SJCRH30 (cell line): ENCODE measurements around the gene ADAMTS8. TPM values are rescaled to one million over a fixed set of nuclear protein-coding genes. Genes with fewer than 3 reads are reported as not detected.
A peak's percentile ranks its signal among the peaks of the same experiment; 100 is the strongest.

Experiments used
- DNase-seq, 2 experiments: peaks; one replicate each; pipeline ENCODE4 v3.0.0-alpha.2; 2015 to 2020
- H3K27ac ChIP-seq: fragments of 250-450 bp; sonication (Bioruptor Pico); 2 replicates; pipeline ENCODE4 v1.5.1; 2020; ENCODE audit warnings: mild to moderate bottlenecking, moderate library complexity
- H3K27me3 ChIP-seq: fragments of 250-450 bp; sonication (Bioruptor Pico); 2 replicates; pipeline ENCODE4 v1.5.1; 2020; ENCODE audit warnings: mild to moderate bottlenecking, moderate library complexity
- H3K36me3 ChIP-seq: fragments of 250-450 bp; sonication (Bioruptor Pico); 2 replicates; pipeline ENCODE4 v1.5.1; 2020; ENCODE audit warnings: mild to moderate bottlenecking, moderate library complexity
- H3K4me1 ChIP-seq: fragments of 250-450 bp; sonication (Bioruptor Pico); 2 replicates; pipeline ENCODE4 v1.5.1; 2020; ENCODE audit warnings: mild to moderate bottlenecking, moderate library complexity
- H3K4me3 ChIP-seq: fragments of 250-450 bp; sonication (Bioruptor Pico); 2 replicates; pipeline ENCODE4 v1.5.1; 2020; ENCODE audit warnings: mild to moderate bottlenecking, moderate library complexity
- H3K9me3 ChIP-seq: fragments of 250-450 bp; sonication (Bioruptor Pico); replicated peaks from 2 replicates; pipeline ENCODE4 v1.5.1; 2020; ENCODE audit warnings: mild to moderate bottlenecking, moderate library complexity
- total RNA-seq: library from RNA; depleted of rRNA; stranded (reverse); fragments of >200 nt; shearing (Covaris generic); gene quantifications from 2 replicates; pipeline ENCODE4 v1.2.3, GENCODE V29; 2014

The ADAMTS8 gene
- total RNA-seq, 1 experiment from 2014 or later: not detected

- DNase-seq: no peak
- no peaks in the 10 kb centered on the region for H3K36me3 ChIP-seq
- H3K27ac ChIP-seq: no peak overlapping the region
- H3K4me1 ChIP-seq: peaks cover 24% of the 10 kb centered on the region
- H3K4me3 ChIP-seq: no peak overlapping the region
- H3K9me3 ChIP-seq: no peaks in the 10 kb centered on the region
- no peaks in the 10 kb centered on the region for H3K27me3 ChIP-seq
Observed at GRCh38 chr11:130437848-130438247, 9.4 kb upstream of the ADAMTS8 start.

GRCh38 chr11:130436171-130436570 is 7.8 kb upstream of the ADAMTS8 start:
- H3K4me1 ChIP-seq: peaks cover 20% of the 10 kb centered on the region
- no peak overlapping the region for H3K4me3 ChIP-seq
- H3K27ac ChIP-seq: peak overlapping the region; percentile 62; the same call in 1 of the 2 replicates
- no peaks in the 10 kb centered on the region for H3K9me3 ChIP-seq
- H3K27me3 ChIP-seq: no peaks in the 10 kb centered on the region
- peak in 1 of 2 experiments; percentile 65 for DNase-seq
- no peaks in the 10 kb centered on the region for H3K36me3 ChIP-seq

- H3K4me1 ChIP-seq: peaks cover 20% of the 10 kb centered on the region
- no peaks in the 10 kb centered on the region for H3K27me3 ChIP-seq
- DNase-seq: peak in 1 of 2 experiments; percentile 25
- H3K36me3 ChIP-seq: no peaks in the 10 kb centered on the region
- H3K27ac ChIP-seq: peak overlapping the region; percentile 66
- no peaks in the 10 kb centered on the region for H3K9me3 ChIP-seq
- no peak overlapping the region for H3K4me3 ChIP-seq
Observed at GRCh38 chr11:130435671-130436070, 7.3 kb upstream of the ADAMTS8 start.

GRCh38 chr11:130434521-130435223 is 6.3 kb upstream of the ADAMTS8 start:
- DNase-seq: peak; percentile 62 to 86
- H3K27ac ChIP-seq: peak overlapping the region; percentile 66

GRCh38 chr11:130433357-130433756 is 4.9 kb upstream of the ADAMTS8 start:
- no peak overlapping the region for H3K4me3 ChIP-seq
- H3K27ac ChIP-seq: no peak overlapping the region
- peaks cover 20% of the 10 kb centered on the region for H3K4me1 ChIP-seq
- DNase-seq: no peak
- peaks cover 9% of the 10 kb centered on the region; the same call in 1 of the 2 replicates for H3K27me3 ChIP-seq
- H3K36me3 ChIP-seq: no peaks in the 10 kb centered on the region
- no peaks in the 10 kb centered on the region for H3K9me3 ChIP-seq

More at GRCh38 chr11:130434521-130435223, 6.3 kb upstream of the ADAMTS8 start:
- Histone ChIP-seq H3K9me3 (no peaks in the 10 kb centered on the region), H3K27me3 (no peaks in the 10 kb centered on the region), H3K4me3 (peak overlapping the region; percentile 60), H3K4me1 (peaks cover 20% of the 10 kb centered on the region), H3K36me3 (no peaks in the 10 kb centered on the region)

- no peaks in the 10 kb centered on the region for H3K9me3 ChIP-seq
- DNase-seq: no peak
- H3K4me1 ChIP-seq: peaks cover 18% of the 10 kb centered on the region
- H3K4me3 ChIP-seq: no peak overlapping the region
- H3K27me3 ChIP-seq: peaks cover 14% of the 10 kb centered on the region; the same call in 1 of the 2 replicates
- no peaks in the 10 kb centered on the region for H3K36me3 ChIP-seq
- H3K27ac ChIP-seq: no peak overlapping the region
Observed at GRCh38 chr11:130431801-130432200, 3.4 kb upstream of the ADAMTS8 start.

GRCh38 chr11:130431331-130431773 is 2.9 kb upstream of the ADAMTS8 start:
- Histone ChIP-seq H3K36me3 (no peaks in the 10 kb centered on the region), H3K27ac (no peak overlapping the region), H3K27me3 (peaks cover 16% of the 10 kb centered on the region; the same call in 1 of the 2 replicates), H3K9me3 (no peaks in the 10 kb centered on the region), H3K4me3 (no peak overlapping the region), H3K4me1 (peaks cover 13% of the 10 kb centered on the region)
- DNase-seq: peak; percentile 62 to 78

- no peaks in the 10 kb centered on the region for H3K9me3 ChIP-seq
- peaks cover 18% of the 10 kb centered on the region; the same call in 1 of the 2 replicates for H3K27me3 ChIP-seq
- no peak for DNase-seq
- no peaks in the 10 kb centered on the region for H3K4me1 ChIP-seq
- H3K27ac ChIP-seq: no peak overlapping the region
- no peak overlapping the region for H3K4me3 ChIP-seq
- H3K36me3 ChIP-seq: no peaks in the 10 kb centered on the region
Observed at GRCh38 chr11:130429983-130430382, 1.6 kb upstream of the ADAMTS8 start.

GRCh38 chr11:130429120-130429681 is 792 bp upstream of the ADAMTS8 start:
- H3K4me1 ChIP-seq: no peaks in the 10 kb centered on the region
- H3K4me3 ChIP-seq: no peak overlapping the region
- no peak for DNase-seq
- no peaks in the 10 kb centered on the region for H3K36me3 ChIP-seq
- H3K27me3 ChIP-seq: peaks cover 18% of the 10 kb centered on the region; the same call in 1 of the 2 replicates
- H3K27ac ChIP-seq: no peak overlapping the region
- H3K9me3 ChIP-seq: no peaks in the 10 kb centered on the region

GRCh38 chr11:130427581-130428315 is 661 bp downstream of the ADAMTS8 start:
- no peaks in the 10 kb centered on the region for H3K36me3 ChIP-seq
- H3K27ac ChIP-seq: no peak overlapping the region
- no peaks in the 10 kb centered on the region for H3K4me1 ChIP-seq
- no peaks in the 10 kb centered on the region for H3K9me3 ChIP-seq
- DNase-seq: peak; percentile 42 to 44
- H3K27me3 ChIP-seq: peaks cover 18% of the 10 kb centered on the region; the same call in 1 of the 2 replicates
- H3K4me3 ChIP-seq: peak overlapping the region; percentile 35

GRCh38 chr11:130426837-130427341 is 1.5 kb downstream of the ADAMTS8 start:
- Histone ChIP-seq H3K27ac (no peak overlapping the region), H3K9me3 (no peaks in the 10 kb centered on the region), H3K27me3 (peaks cover 18% of the 10 kb centered on the region; the same call in 1 of the 2 replicates), H3K4me1 (no peaks in the 10 kb centered on the region), H3K36me3 (no peaks in the 10 kb centered on the region), H3K4me3 (no peak overlapping the region)
- no peak for DNase-seq

- Histone ChIP-seq H3K27me3 (peaks cover 18% of the 10 kb centered on the region; the same call in 1 of the 2 replicates), H3K27ac (no peak overlapping the region), H3K36me3 (no peaks in the 10 kb centered on the region), H3K9me3 (no peaks in the 10 kb centered on the region), H3K4me3 (no peak overlapping the region), H3K4me1 (no peaks in the 10 kb centered on the region)
- peak in 1 of 2 experiments; percentile 16 for DNase-seq
Observed at GRCh38 chr11:130426223-130426836, 2.1 kb downstream of the ADAMTS8 start.

- Histone ChIP-seq H3K27me3 (peaks cover 18% of the 10 kb centered on the region; the same call in 1 of the 2 replicates), H3K9me3 (no peaks in the 10 kb centered on the region), H3K36me3 (no peaks in the 10 kb centered on the region), H3K4me3 (no peak overlapping the region), H3K4me1 (no peaks in the 10 kb centered on the region), H3K27ac (no peak overlapping the region)
- DNase-seq: no peak
Observed at GRCh38 chr11:130425156-130425555, 3.3 kb downstream of the ADAMTS8 start.

- H3K27me3 ChIP-seq: peaks cover 18% of the 10 kb centered on the region; the same call in 1 of the 2 replicates
- no peaks in the 10 kb centered on the region for H3K4me1 ChIP-seq
- H3K4me3 ChIP-seq: no peak overlapping the region
- H3K36me3 ChIP-seq: no peaks in the 10 kb centered on the region
- H3K27ac ChIP-seq: no peak overlapping the region
- H3K9me3 ChIP-seq: no peaks in the 10 kb centered on the region
- DNase-seq: no peak
Observed at GRCh38 chr11:130424613-130425140, 3.7 kb downstream of the ADAMTS8 start.
